NCI-H1417 (cell line): Measurements from ENCODE around the gene OGA.

Experiments
- DNase-seq, 3 experiments: peaks; one replicate each; lab custom pipeline; 2025; lab: John Stamatoyannopoulos, UW

Gene OGA

GRCh38 chr10:101759309-101760247 lies 58.7 kb downstream of the OGA start:
- peak in 2 of 3 experiments; percentile 2 to 37 for DNase-seq

GRCh38 chr10:101758858-101759257 lies 59.4 kb downstream of the OGA start:
- DNase-seq = no peak

- no peak for DNase-seq
These were observed 66.0 kb downstream of the OGA start for GRCh38 chr10:101752241-101752640.

GRCh38 chr10:101749047-101750016 lies 68.9 kb downstream of the OGA start:
- no peak for DNase-seq

GRCh38 chr10:101748496-101748895 lies 69.7 kb downstream of the OGA start:
- no peak for DNase-seq

GRCh38 chr10:101745074-101745696 lies 73.1 kb downstream of the OGA start:
- DNase-seq = no peak

GRCh38 chr10:101744267-101744666 lies 74.0 kb downstream of the OGA start:
- no peak for DNase-seq

- DNase-seq = no peak
These were observed 76.3 kb downstream of the OGA start for GRCh38 chr10:101741938-101742337.

GRCh38 chr10:101736666-101737065 lies 81.6 kb downstream of the OGA start:
- no peak for DNase-seq
